ENCODE data around the gene MTMR1.

DNA sequence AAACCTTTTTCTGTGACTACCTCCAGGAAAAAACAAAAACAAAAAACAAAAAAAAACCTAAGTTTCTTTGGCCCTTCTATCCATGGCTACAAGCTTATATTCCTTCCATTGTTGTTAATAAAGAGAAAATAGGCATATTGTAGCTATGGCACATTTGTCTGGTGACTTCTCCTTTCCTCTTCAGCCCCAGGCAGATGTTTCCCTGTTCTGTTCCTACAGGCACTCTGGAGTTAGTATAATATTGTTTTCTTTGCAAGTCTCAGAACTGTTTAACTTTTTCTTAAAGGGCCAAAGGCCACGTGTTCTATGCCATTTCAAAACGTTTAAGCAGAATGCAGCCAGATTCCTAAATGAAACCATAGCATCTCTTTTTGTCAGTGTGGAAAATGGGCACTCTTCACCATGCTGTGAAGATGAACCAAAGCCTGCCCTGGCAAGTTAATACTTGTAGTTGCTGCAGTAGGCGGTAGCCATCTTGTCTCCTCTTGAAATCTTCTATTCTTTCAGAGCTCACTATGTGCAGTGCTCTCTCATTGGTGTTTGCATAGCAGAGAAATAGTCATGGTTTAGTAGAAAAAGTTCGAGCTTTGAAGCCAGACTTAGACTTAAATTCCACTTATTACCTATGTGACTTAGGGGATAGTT lies 44.8 kb upstream of the MTMR1 start:
- TF ChIP-seq CTCF (IDR thresholded peaks at IDR 0.05; ENCODE audit: low read depth, low read length, poor library complexity, severe bottlenecking) (no peak), EZH2phosphoT487 (IDR thresholded peaks at IDR 0.05; ENCODE audit: borderline replicate concordance, low read length) (no peak)
